OCI-LY1 (cell line): ENCODE data around the gene TRPM3.

Experiments
- CTCF ChIP-seq: fragments of 200-600 bp; sonication (generic), shearing (Covaris generic); IDR thresholded peaks from 2 replicates; pipeline ENCODE4 v1.5.1; 2017; ENCODE audit warnings: mild to moderate bottlenecking, antibody characterized with exemption, low read length, moderate library complexity, mixed read lengths
- EZH2 ChIP-seq: fragments of 200-600 bp; sonication (generic), shearing (Covaris generic); IDR thresholded peaks from 2 replicates; pipeline ENCODE4 v1.8.0; 2017; ENCODE audit warnings: borderline replicate concordance, mixed run types, mild to moderate bottlenecking, antibody characterized with exemption, low read length, moderate library complexity, mixed read lengths

GRCh38 chr9:70603020-70603411, 518.4 kb downstream of the TRPM3 start:
- no peak for TF ChIP-seq CTCF
- no peak for TF ChIP-seq EZH2
